Measurements from ENCODE around the gene GRID2.

The GRID2 gene

GRCh38 chr4:93540562-93540961 is 1236.8 kb downstream of the GRID2 start:
- H3K27me3 ChIP-seq (ENCODE audit: control insufficient read depth, insufficient read depth, low read length) = no peaks in the 10 kb centered on the region
- no peak for DNase-seq (ENCODE audit: low read depth, low spot score)
- no peaks in the 10 kb centered on the region for H3K36me3 ChIP-seq (ENCODE audit: control insufficient read depth, insufficient read depth, low read length)
- H3K9me3 ChIP-seq (ENCODE audit: control insufficient read depth, insufficient read depth, low read length) = no peaks in the 10 kb centered on the region
- H3K4me3 ChIP-seq (ENCODE audit: low read length) = no peak overlapping the region
- no peaks in the 10 kb centered on the region for H3K4me1 ChIP-seq (ENCODE audit: control insufficient read depth, insufficient read depth, low read length)
- no peak overlapping the region for H3K27ac ChIP-seq (ENCODE audit: low read length)

GRCh38 chr4:93561842-93562241 is 1258.1 kb downstream of the GRID2 start:
- Histone ChIP-seq H3K9me3 (ENCODE audit: control insufficient read depth, insufficient read depth, low read length) (no peaks in the 10 kb centered on the region), H3K27ac (ENCODE audit: low read length) (no peak overlapping the region), H3K4me1 (ENCODE audit: control insufficient read depth, insufficient read depth, low read length) (no peaks in the 10 kb centered on the region), H3K4me3 (ENCODE audit: low read length) (no peak overlapping the region), H3K36me3 (ENCODE audit: control insufficient read depth, insufficient read depth, low read length) (no peaks in the 10 kb centered on the region), H3K27me3 (ENCODE audit: control insufficient read depth, insufficient read depth, low read length) (no peaks in the 10 kb centered on the region)
- no CpG with 5 or more reads among the region's 1 CpG for WGBS (ENCODE audit: insufficient coverage, insufficient read length)
- DNase-seq (ENCODE audit: low read depth, low spot score) = no peak

GRCh38 chr4:93568758-93569157 is 1265.0 kb downstream of the GRID2 start:
- Histone ChIP-seq H3K27ac (ENCODE audit: low read length) (no peak overlapping the region), H3K4me1 (ENCODE audit: control insufficient read depth, insufficient read depth, low read length) (no peaks in the 10 kb centered on the region)
- no CpG with 5 or more reads among the region's 4 CpGs for WGBS (ENCODE audit: insufficient coverage, insufficient read length)

GRCh38 chr4:93573285-93573684 is 1269.5 kb downstream of the GRID2 start:
- no peak overlapping the region for H3K4me3 ChIP-seq (ENCODE audit: low read length)
- H3K27me3 ChIP-seq (ENCODE audit: control insufficient read depth, insufficient read depth, low read length) = no peaks in the 10 kb centered on the region
- H3K4me1 ChIP-seq (ENCODE audit: control insufficient read depth, insufficient read depth, low read length) = no peaks in the 10 kb centered on the region
- DNase-seq (ENCODE audit: low read depth, low spot score) = no peak
- H3K27ac ChIP-seq (ENCODE audit: low read length) = no peak overlapping the region
- no peaks in the 10 kb centered on the region for H3K36me3 ChIP-seq (ENCODE audit: control insufficient read depth, insufficient read depth, low read length)
- no peaks in the 10 kb centered on the region for H3K9me3 ChIP-seq (ENCODE audit: control insufficient read depth, insufficient read depth, low read length)

More at GRCh38 chr4:93568758-93569157, 1265.0 kb downstream of the GRID2 start:
- no peaks in the 10 kb centered on the region for H3K36me3 ChIP-seq (ENCODE audit: control insufficient read depth, insufficient read depth, low read length)
- no peaks in the 10 kb centered on the region for H3K27me3 ChIP-seq (ENCODE audit: control insufficient read depth, insufficient read depth, low read length)
- H3K9me3 ChIP-seq (ENCODE audit: control insufficient read depth, insufficient read depth, low read length) = no peaks in the 10 kb centered on the region
- no peak overlapping the region for H3K4me3 ChIP-seq (ENCODE audit: low read length)
- DNase-seq (ENCODE audit: low read depth, low spot score) = no peak

GRCh38 chr4:93578942-93579341 is 1275.2 kb downstream of the GRID2 start:
- Histone ChIP-seq H3K27ac (ENCODE audit: low read length) (no peak overlapping the region), H3K36me3 (ENCODE audit: control insufficient read depth, insufficient read depth, low read length) (no peaks in the 10 kb centered on the region)

GRCh38 chr4:93605163-93605562 is 1301.4 kb downstream of the GRID2 start:
- H3K4me3 ChIP-seq (ENCODE audit: low read length) = no peak overlapping the region
- no peaks in the 10 kb centered on the region for H3K4me1 ChIP-seq (ENCODE audit: control insufficient read depth, insufficient read depth, low read length)
- no peaks in the 10 kb centered on the region; the same call in 1 of the 2 replicates for H3K36me3 ChIP-seq (ENCODE audit: control insufficient read depth, insufficient read depth, low read length)
- no peaks in the 10 kb centered on the region for H3K9me3 ChIP-seq (ENCODE audit: control insufficient read depth, insufficient read depth, low read length)
- WGBS (ENCODE audit: insufficient coverage, insufficient read length) = no CpG with 5 or more reads among the region's 1 CpG
- no peak overlapping the region for H3K27ac ChIP-seq (ENCODE audit: low read length)
- no peak for DNase-seq (ENCODE audit: low read depth, low spot score)
- H3K27me3 ChIP-seq (ENCODE audit: control insufficient read depth, insufficient read depth, low read length) = no peaks in the 10 kb centered on the region

More at GRCh38 chr4:93578942-93579341, 1275.2 kb downstream of the GRID2 start:
- no peak for DNase-seq (ENCODE audit: low read depth, low spot score)
- Histone ChIP-seq H3K27me3 (ENCODE audit: control insufficient read depth, insufficient read depth, low read length) (no peaks in the 10 kb centered on the region; the same call in 1 of the 2 replicates), H3K4me1 (ENCODE audit: control insufficient read depth, insufficient read depth, low read length) (no peaks in the 10 kb centered on the region), H3K4me3 (ENCODE audit: low read length) (no peak overlapping the region), H3K9me3 (ENCODE audit: control insufficient read depth, insufficient read depth, low read length) (no peaks in the 10 kb centered on the region)
- WGBS (ENCODE audit: insufficient coverage, insufficient read length) = no CpG with 5 or more reads among the region's 4 CpGs

GRCh38 chr4:93617606-93618005 is 1313.8 kb downstream of the GRID2 start:
- no CpG with 5 or more reads among the region's 4 CpGs for WGBS (ENCODE audit: insufficient coverage, insufficient read length)
- H3K36me3 ChIP-seq (ENCODE audit: control insufficient read depth, insufficient read depth, low read length) = no peaks in the 10 kb centered on the region

GRCh38 chr4:93633721-93634120 is 1330.0 kb downstream of the GRID2 start:
- Histone ChIP-seq H3K27ac (ENCODE audit: low read length) (no peak overlapping the region), H3K4me3 (ENCODE audit: low read length) (no peak overlapping the region), H3K9me3 (ENCODE audit: control insufficient read depth, insufficient read depth, low read length) (no peaks in the 10 kb centered on the region), H3K36me3 (ENCODE audit: control insufficient read depth, insufficient read depth, low read length) (no peaks in the 10 kb centered on the region), H3K4me1 (ENCODE audit: control insufficient read depth, insufficient read depth, low read length) (no peaks in the 10 kb centered on the region), H3K27me3 (ENCODE audit: control insufficient read depth, insufficient read depth, low read length) (no peaks in the 10 kb centered on the region)
- no peak for DNase-seq (ENCODE audit: low read depth, low spot score)

More at GRCh38 chr4:93617606-93618005, 1313.8 kb downstream of the GRID2 start:
- Histone ChIP-seq H3K27ac (ENCODE audit: low read length) (no peak overlapping the region), H3K9me3 (ENCODE audit: control insufficient read depth, insufficient read depth, low read length) (no peaks in the 10 kb centered on the region), H3K27me3 (ENCODE audit: control insufficient read depth, insufficient read depth, low read length) (no peaks in the 10 kb centered on the region), H3K4me1 (ENCODE audit: control insufficient read depth, insufficient read depth, low read length) (no peaks in the 10 kb centered on the region), H3K4me3 (ENCODE audit: low read length) (no peak overlapping the region)
- no peak for DNase-seq (ENCODE audit: low read depth, low spot score)

GRCh38 chr4:93635943-93636342 is 1332.2 kb downstream of the GRID2 start:
- no peaks in the 10 kb centered on the region for H3K36me3 ChIP-seq (ENCODE audit: control insufficient read depth, insufficient read depth, low read length)
- no peak for DNase-seq (ENCODE audit: low read depth, low spot score)
- no peaks in the 10 kb centered on the region for H3K9me3 ChIP-seq (ENCODE audit: control insufficient read depth, insufficient read depth, low read length)
- no peak overlapping the region for H3K4me3 ChIP-seq (ENCODE audit: low read length)
- no peak overlapping the region for H3K27ac ChIP-seq (ENCODE audit: low read length)
- no peaks in the 10 kb centered on the region for H3K4me1 ChIP-seq (ENCODE audit: control insufficient read depth, insufficient read depth, low read length)
- no peaks in the 10 kb centered on the region for H3K27me3 ChIP-seq (ENCODE audit: control insufficient read depth, insufficient read depth, low read length)

- H3K27ac ChIP-seq (ENCODE audit: low read length) = no peak overlapping the region
- DNase-seq (ENCODE audit: low read depth, low spot score) = no peak
- H3K36me3 ChIP-seq (ENCODE audit: control insufficient read depth, insufficient read depth, low read length) = no peaks in the 10 kb centered on the region
- H3K4me3 ChIP-seq (ENCODE audit: low read length) = no peak overlapping the region
- no peaks in the 10 kb centered on the region; the same call in 1 of the 2 replicates for H3K4me1 ChIP-seq (ENCODE audit: control insufficient read depth, insufficient read depth, low read length)
- no peaks in the 10 kb centered on the region for H3K9me3 ChIP-seq (ENCODE audit: control insufficient read depth, insufficient read depth, low read length)
- H3K27me3 ChIP-seq (ENCODE audit: control insufficient read depth, insufficient read depth, low read length) = no peaks in the 10 kb centered on the region
- WGBS (ENCODE audit: insufficient coverage, insufficient read length) = no CpG with 5 or more reads among the region's 3 CpGs
Observed at GRCh38 chr4:93645120-93645519, 1341.4 kb downstream of the GRID2 start.

- H3K27ac ChIP-seq (ENCODE audit: low read length) = no peak overlapping the region
- DNase-seq (ENCODE audit: low read depth, low spot score) = no peak
Observed at GRCh38 chr4:93646233-93646930, 1342.6 kb downstream of the GRID2 start.

More at GRCh38 chr4:93646233-93646930, 1342.6 kb downstream of the GRID2 start:
- Histone ChIP-seq H3K36me3 (ENCODE audit: control insufficient read depth, insufficient read depth, low read length) (no peaks in the 10 kb centered on the region), H3K4me1 (ENCODE audit: control insufficient read depth, insufficient read depth, low read length) (no peaks in the 10 kb centered on the region; the same call in 1 of the 2 replicates), H3K27me3 (ENCODE audit: control insufficient read depth, insufficient read depth, low read length) (no peaks in the 10 kb centered on the region), H3K9me3 (ENCODE audit: control insufficient read depth, insufficient read depth, low read length) (no peaks in the 10 kb centered on the region), H3K4me3 (ENCODE audit: low read length) (no peak overlapping the region)
